ENCODE data around the gene NUDT15. TPM values are rescaled to one million over a fixed set of nuclear protein-coding genes. Genes with fewer than 3 reads are reported as not detected.
"Not testable (repeated sequence)": the region's sequence is repeated elsewhere in the genome, so short reads cannot be mapped to it uniquely, and the experiment has no call there.

The NUDT15 gene
- total RNA-seq, result 3.0 TPM

DNA sequence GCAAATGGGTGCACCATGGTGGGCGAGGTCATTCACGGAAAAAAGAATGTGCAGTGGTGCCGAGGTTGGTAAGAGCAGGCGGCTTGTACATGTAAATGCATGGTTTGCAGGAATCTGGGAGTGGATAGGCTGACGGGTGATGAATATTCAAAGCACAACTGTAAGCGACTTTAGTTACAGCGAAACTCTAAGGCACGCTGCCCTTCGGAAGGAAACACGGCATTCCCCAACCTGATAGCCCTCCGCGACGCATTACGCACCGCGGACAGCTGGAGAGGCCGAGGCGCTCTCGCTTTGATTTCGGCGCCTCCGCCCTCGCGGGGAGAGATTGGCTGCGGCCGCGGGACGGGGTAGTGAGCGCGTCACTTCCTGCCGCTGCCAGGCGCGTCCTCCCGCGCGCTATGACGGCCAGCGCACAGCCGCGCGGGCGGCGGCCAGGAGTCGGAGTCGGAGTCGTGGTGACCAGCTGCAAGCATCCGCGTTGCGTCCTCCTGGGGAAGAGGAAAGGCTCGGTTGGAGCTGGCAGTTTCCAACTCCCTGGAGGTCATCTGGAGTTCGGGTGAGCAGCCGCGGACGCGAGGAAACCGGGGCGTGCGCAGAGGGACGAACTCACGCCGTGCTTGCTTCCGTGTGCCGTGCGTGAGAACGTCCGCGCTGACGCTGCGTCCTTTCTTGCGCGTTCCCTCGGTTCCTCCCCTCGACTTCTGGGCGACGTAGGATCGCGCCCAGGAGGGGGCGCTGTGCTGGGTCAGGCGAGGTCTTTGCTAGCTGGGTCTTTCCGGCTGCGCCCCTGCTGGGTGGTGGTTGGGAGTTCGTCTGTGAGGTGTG lies at the start of gene NUDT15:
Gene NUDT15, plus strand, starts transcription at position 381 of the 828 bp plus-strand sequence. Its CDS starts 21 bp downstream, at position 402.
- DNase-seq (ENCODE audit: low read depth in 2 of 3, low spot score in 2 of 3), result peak; percentile 98 to 99 (median 98)

DNA sequence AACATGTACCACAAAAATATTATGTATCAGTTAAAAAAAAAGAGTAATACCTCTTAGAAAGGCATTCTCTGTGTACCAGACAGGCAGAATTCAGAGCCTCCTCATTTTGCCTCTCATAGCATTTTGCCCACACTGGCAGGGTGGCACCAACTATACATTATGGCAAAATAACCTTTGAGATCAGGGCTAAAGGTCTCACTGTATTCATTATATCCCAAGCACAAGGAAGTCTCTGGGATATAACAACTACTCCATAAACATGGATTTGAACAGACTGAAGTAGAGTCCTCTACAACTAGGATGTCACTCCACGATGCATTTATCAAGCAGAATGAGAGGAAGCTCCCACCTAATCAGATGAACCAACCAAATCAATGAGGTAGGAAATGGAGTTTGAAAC lies 47.1 kb upstream of the NUDT15 start:
- no peak for DNase-seq (ENCODE audit: low read depth in 2 of 3, low spot score in 2 of 3)

DNA sequence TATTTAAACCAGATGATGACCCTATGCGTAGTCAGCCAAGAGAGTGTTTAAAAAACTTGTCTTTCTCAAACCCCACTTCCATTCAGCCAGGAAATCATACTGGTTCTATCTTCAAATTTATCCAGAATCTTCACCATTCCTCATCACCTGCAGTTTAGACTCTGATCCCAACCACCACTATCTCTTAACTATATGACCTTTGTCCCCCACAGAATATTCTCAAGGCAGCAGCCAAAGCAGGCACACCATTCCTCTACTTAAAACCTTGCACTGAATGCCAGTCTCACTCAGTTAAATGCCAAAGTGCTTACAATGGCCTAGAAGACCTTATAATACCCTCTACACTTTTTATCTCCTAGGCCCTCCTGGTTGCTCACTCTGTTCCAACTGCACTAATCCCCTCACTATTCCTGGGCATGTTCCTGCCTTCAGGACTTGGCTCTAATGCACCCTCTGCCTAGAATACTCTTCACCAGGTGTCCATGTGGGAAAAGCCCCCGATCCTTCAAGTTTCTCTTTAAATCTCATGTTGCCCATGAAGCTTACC lies 46.5 kb upstream of the NUDT15 start:
- DNase-seq (ENCODE audit: low read depth in 2 of 3, low spot score in 2 of 3), result no peak

DNA sequence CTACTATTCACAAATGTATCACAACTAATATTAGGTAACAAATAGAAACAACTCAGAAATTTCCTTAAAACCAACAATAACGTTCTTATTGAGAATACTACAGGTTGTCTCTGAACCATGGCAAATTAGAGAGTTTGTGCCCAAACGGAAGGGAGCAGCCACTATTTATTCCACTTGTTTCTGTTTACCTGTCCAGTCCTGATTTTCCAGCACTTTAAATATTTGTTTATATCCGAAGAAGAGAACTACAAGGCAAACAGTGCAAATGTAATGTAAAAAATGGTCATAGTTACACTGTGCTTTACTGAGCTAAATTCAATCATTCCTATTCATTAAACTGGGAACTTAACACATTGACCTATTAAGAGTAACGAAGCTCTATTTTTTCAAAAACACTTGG lies 45.7 kb upstream of the NUDT15 start:
- DNase-seq (ENCODE audit: low read depth in 2 of 3, low spot score in 2 of 3), result no peak

DNA sequence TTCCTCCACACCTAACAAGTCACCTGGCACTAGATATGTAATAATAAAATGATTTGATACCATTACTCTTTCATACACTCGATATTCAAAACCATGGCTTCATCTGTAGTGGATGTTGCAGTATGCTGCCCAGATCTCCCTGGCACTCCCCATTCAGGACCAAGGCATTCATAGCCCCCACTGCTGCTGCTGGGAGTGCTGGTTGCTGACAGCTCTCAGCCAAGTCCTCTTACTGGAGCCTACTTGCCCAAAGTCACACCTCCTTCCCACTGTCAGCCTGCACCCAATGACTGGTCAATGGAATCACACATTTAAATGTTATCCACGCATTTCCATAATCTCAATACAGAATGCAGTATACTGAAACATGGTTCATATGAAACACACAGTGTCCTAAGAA lies 40.1 kb upstream of the NUDT15 start:
- DNase-seq (ENCODE audit: low read depth in 2 of 3, low spot score in 2 of 3), result no peak

DNA sequence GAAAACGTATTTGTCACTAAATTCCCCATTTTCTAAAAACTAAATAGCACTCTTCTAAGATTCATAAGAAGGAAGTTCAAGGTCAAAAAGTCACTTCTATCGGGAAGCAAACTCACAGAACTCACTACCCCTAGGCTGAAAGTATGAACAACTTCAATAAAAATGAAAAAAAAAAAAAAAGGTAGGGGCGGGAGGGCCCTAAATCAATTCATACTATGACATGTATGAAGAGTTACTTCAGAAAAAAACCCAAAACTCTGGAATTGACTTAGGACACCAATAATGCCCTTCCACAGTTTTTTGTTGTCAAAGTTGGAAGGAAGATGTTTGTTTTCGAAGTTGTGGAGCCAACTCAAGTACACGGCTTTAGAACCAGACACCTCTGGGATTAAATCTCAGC lies 37.6 kb upstream of the NUDT15 start:
- DNase-seq (ENCODE audit: low read depth in 2 of 3, low spot score in 2 of 3), result no peak

DNA sequence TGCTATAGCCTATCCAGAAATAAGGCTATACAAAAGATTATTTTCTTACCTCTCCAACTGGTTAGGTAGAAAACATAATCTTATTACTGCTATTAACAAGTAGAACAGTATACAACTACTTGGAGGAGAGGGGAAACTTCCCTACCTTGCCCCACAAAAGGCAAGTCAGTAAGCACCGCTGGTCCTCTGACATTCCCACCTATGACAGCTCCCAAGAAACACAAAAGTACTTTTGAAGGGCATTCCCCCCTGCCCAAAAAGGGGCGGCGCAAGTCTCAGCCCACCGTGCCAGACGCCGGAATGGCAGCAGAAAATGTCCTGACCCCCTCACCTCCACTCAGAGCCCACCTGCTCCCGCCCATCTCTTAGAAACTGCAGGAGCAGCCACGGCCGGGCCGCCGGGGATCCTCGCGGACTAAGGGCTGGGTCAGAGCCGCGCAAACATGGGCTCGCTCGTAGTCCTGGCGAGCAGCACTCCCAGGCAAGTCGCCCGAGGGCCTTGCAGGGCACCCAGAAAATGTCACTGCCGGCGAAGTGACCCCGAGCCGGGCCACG lies 36.9 kb upstream of the NUDT15 start:
- peak in 1 of 3 donors; percentile 1 for DNase-seq (ENCODE audit: low read depth in 2 of 3, low spot score in 2 of 3)

DNA sequence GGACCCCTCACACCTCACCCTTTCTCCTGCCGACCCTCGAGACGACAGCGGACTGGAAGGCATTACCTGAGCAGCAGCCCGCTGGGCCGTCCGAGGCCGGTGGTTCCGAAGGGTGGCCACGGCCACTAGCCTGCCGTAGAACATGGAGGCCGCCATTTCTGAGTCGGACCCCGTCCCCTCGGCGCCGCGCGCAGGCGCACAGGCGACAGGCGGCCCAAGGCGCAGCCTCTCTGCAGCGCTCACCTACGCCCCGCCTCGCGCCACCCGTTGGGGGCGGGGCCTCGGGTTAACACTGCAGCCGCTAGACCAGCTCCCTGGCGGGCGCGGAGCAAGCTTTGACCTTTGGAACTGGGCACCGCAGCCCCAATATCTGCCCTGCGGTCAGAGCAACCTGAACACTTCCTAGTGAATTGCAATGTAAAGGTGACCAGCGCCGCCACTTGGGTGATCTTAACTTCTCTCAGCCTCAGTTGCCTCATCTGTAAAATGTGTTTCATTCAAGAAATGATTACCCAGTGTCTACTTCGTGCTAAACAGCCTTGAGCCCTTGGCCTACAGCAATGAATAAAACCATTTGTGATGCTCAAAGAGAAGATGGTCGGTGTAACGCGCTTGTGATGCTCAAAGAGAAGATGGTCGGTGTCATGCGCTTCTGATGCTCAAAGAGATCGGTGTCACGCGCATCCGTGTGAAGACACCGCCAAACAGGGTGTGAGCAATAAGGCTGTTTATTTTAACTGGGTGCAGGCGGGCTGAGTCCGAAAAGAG lies 36.2 kb upstream of the NUDT15 start, which contains the start of gene SUCLA2:
Gene SUCLA2, minus strand, starts transcription at position 160 of the 768 bp plus-strand sequence. Its CDS starts 4 bp downstream, at position 156.
- peak; percentile 69 to 94 (median 88) for DNase-seq (ENCODE audit: low read depth in 2 of 3, low spot score in 2 of 3)

DNA sequence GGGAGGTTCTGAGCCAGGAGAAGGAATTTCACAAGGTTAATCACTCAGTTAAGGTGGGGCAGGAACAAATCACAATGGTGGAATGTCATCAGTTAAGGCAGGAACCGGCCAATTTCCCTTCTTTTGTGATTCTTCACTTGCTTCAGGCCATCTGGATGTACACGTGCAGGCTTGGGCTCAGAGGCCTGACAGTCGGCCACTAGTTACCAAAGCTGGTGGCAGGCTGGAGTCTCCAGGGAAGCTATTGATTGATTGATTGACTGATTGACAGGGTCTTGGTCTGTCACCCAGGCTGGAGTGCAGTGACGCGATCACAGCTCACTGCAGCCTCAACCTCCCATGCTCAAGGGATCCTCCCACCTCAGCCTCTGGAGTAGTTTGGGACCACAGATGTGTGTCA lies 35.5 kb upstream of the NUDT15 start:
- DNase-seq (ENCODE audit: low read depth in 2 of 3, low spot score in 2 of 3), result not testable (repeated sequence)

DNA sequence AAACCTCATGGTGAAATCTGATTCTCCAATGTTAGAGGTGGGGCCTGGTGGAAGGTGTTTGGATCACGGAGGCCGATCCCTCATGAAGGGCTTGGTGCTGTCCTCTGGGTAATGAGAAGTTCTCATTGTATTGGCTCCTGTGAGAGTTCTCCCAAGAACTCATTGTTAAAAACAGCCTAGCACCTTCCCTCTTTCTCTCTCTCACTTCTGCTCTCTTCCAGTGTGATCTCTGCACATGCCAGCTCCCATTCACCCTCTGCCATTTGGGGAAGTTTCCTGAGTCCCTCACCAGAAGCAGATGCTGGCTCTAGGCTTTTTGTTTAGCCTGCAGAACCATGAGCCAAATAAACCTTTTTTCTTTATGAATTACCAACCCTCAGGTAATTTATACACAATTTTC lies 33.3 kb upstream of the NUDT15 start:
- DNase-seq (ENCODE audit: low read depth in 2 of 3, low spot score in 2 of 3), result no peak

DNA sequence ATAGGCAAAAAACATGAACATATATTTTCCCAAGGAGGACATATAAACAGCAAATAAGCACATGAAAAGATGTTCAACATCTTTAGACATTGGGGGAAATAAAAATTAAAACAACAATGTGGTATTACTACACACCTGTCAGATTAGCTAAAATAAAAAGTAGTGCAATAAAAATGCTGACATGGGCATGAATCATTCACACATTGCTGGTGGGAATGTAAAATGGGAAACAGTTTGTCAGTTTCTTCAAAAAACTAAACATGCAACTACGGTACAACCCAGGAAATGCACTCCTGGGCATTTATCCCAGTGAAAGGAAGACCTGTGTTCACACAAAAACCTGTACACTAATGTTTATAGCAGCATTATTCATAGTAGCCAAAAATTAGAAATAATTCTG lies 31.1 kb upstream of the NUDT15 start:
- no peak for DNase-seq (ENCODE audit: low read depth in 2 of 3, low spot score in 2 of 3)

DNA sequence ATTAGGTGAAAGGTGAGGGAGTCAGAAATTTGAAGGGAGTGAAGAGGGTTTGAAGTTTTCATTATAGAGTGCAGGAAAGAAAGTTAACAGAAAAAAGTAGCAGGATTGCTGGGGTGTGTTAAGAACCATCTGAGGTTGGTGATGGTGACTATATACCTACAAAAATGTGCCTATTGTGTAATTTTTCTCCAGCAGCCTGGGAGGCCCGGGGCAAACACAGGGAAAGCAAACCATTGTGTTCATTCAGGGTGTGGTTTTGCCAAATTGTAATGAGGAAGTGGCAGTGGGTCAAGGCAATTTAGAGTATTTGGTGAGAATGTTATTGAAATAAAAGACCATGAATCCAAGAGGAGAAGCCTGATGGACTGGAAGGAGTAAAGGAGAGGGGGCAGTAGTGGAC lies 28.2 kb upstream of the NUDT15 start:
- DNase-seq (ENCODE audit: low read depth in 2 of 3, low spot score in 2 of 3), result no peak

DNA sequence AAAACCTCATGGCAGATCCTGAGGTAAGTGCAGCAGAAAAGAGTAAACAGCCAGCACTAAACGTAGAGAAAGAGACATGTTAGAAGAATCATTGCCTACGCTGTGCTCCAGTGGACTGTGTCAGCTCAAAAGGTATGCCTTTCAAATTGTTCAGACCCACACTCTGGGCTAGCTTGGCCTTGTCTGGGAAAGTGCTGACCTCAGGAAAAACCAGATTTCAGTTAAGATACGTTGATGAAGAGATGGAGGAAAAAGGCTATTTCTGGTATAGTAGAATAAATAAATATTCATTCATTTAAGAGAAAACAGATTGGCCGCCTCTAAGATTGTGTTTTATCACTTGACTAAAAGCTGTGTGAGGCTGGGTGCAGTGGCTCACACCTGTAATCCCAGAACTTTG lies 26.8 kb upstream of the NUDT15 start:
- DNase-seq (ENCODE audit: low read depth in 2 of 3, low spot score in 2 of 3), result no peak

DNA sequence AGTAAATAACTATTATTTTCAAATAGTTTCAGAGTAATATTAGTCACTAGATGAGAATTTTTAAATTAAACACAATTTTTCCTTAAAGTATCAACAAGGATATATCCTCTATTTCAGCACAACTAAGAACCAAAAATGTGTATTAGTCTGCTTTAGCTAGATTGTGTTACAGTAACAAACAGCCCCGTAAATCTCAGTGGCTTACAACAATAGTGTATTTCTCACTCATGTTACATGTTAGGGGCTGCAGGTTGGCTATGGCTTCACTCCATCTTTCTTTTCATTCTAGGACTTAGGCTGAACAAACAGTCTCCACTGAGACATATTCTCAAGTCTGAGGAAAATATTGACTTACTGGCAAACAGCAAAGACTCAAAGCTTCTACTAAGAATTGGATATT lies 24.9 kb upstream of the NUDT15 start:
- no peak for DNase-seq (ENCODE audit: low read depth in 2 of 3, low spot score in 2 of 3)

DNA sequence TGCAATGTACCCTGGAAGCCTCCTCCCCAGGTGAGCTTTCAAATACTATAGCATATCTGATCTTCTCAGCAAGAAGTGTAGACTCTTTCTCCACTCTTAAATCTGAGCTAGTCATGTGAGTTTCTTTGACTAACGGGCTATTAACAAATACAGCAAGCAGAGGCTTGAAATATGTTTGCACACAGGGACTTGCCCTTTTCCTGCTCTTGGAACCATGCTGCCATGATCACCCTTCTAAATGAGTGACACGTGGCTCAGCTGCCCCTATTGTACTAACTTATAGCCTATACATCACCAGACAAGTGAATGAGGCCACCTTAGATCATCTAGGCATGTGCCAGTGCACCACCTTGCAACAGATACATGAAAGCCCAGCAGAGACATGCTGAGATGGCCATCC lies 23.2 kb upstream of the NUDT15 start:
- DNase-seq (ENCODE audit: low read depth in 2 of 3, low spot score in 2 of 3), result no peak

DNA sequence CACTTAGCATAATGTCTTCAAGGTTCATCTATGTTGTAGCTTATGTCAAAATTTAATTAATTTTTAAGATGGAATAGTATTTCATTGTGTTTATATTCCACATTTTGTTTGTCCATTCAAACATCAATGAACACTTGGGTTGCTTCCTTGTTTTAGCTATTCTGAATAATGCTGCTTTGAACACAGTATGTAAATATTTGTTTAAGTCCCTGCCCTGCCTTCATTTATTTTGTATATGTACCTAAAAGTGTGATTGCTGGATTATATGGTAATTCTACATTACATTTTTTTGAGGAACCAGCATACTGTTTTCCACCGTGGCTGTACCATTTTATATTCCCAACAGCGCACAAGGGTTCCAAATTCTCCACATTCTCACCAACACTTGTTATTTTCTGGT lies 18.9 kb upstream of the NUDT15 start:
- no peak for DNase-seq (ENCODE audit: low read depth in 2 of 3, low spot score in 2 of 3)

DNA sequence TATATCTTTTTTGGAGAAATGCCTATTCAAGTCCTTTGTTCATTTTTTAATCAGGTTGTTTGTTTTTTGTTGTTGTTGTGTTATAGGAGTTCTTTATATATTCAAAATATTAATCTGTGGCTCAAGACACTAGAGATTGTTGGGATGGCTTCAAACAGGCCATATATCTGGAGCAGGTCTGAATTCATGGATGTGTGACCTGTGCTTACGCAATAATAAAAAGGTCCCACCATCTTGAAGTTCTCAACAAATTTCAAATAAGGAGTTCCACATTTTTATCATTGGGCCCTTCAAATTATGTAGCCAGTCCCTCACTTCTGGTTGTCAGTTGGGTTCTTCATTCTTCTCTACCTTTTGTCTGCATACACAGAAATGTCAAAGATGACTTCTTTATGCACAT lies 17.7 kb upstream of the NUDT15 start:
- DNase-seq (ENCODE audit: low read depth in 2 of 3, low spot score in 2 of 3), result no peak

DNA sequence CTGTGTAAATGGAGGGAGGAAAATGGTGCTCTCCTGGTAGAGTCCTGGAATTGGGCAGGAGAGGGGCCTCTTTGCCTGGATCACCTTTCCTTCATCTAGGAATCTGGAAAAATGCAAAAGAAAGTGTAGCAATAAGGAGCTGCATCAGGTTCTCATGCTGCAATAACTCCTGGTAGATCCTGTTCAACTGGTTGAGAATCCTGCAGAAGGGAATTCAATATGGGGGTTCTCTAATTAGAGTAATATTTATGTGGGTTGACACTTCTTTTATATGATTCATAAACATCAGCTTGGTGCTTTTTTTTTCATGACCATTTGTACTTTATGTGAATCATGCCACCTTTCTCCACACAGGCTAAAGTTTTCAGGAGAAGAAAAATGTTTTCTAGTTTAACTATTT lies 9.5 kb upstream of the NUDT15 start:
- no peak for DNase-seq (ENCODE audit: low read depth in 2 of 3, low spot score in 2 of 3)

DNA sequence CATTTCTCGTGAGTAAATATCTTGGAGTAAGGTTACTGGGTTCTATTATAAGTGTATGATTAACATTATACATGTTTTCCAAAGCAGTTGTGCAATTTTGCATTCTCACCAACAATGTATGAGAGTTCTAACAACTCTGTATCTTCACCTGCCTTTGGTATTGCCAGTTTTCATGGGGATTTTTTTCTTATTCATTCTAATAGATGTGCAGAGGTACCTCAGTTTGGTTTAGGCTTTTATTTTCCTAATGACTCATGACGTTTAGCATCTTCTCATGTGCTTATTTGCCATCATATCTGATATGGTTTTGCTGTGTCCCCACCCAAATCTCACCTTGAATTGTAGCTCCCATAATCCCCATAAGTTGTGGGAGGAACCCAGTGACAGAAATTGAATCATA lies 7.7 kb upstream of the NUDT15 start:
- DNase-seq (ENCODE audit: low read depth in 2 of 3, low spot score in 2 of 3), result no peak

DNA sequence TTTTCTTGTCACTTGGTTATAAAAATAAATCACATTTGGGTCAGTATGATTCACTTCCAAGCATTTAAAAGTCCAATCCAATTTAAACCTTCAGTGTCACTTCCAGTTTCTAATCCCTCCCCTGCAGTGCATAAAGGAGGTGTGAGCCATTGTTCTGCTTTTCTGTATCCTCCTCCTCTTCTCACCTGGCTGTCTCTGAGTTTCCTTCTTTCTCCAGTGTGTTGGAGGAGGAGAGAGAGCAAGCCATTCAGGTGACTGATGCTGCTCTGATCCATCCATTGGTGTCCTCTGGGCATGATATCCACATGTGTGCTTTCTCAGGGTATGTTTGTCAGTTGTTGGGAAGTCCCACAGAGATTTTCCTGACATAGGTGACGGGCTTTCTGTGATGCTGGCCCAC lies 1.2 kb downstream of the NUDT15 start:
- no peak for DNase-seq (ENCODE audit: low read depth in 2 of 3, low spot score in 2 of 3)

DNA sequence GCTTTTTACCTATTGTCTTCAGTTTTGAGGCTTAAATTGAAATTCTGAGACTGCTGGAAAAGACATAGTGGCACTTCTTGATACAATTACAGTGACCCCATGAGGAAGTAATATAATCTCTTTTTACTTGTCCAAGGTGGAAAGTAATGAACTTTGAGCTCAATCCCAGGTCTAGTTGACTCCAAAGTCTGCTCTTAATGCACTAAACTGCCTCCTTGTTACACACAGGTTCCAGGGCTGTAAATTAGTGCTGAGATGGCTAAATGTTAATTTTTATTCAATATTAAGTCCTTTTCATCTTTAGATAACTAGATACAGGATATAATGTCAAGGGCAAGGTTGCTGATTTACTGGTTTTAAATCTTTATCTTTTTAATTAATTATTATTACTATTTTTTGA lies 2.5 kb downstream of the NUDT15 start:
- no peak for DNase-seq (ENCODE audit: low read depth in 2 of 3, low spot score in 2 of 3)

Measured in hematopoietic multipotent progenitor cell (in vitro differentiated cells).